Activated T-helper 1 cell treated with anti-CD3 and anti-CD28 coated beads, Interleukin-2, amount 50 U/mL, for 16 hours (primary cell): Measurements from ENCODE around the gene CFAP20DC.
"Not testable (repeated sequence)": the region's sequence is repeated elsewhere in the genome, so short reads cannot be mapped to it uniquely, and the experiment has no call there.

ENCODE experiments used
- DNase-seq, 2 donors: peaks; one replicate each; pipeline ENCODE4 v3.0.0-alpha.2; 2020; ENCODE audit warnings: low read depth in 1 of 2, low spot score in 1 of 2

The CFAP20DC gene

DNA sequence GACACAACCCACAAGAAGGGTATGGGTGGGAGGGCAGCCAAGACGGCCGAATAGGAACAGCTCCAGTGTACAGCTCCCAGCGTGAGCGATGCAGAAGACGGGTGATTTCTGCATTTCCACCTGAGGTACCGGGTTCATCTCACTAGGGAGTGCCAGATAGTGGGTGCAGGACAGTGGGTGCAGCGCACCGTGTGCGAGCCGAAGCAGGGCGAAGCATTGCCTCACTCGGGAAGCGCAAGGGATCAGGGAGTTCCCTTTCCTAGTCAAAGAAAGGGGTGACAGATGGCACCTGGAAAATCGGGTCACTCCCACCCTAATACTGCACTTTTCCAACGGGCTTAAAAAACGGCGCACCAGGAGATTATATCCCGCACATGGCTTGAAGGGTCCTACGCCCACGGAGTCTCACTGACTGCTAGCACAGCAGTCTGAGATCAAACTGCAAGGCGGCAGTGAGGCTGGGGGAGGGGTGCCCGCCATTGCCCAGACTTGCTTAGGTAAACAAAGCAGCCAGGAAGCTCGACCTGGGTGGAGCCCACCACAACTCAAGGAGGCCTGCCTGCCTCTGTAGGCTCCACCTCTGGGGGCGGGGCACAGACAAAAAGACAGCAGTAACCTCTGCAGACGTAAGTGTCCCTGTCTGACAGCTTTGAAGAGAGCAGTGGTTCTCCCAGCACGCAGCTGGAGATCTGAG, 243.1 kb downstream of the CFAP20DC start:
- DNase-seq: not testable (repeated sequence)

DNA sequence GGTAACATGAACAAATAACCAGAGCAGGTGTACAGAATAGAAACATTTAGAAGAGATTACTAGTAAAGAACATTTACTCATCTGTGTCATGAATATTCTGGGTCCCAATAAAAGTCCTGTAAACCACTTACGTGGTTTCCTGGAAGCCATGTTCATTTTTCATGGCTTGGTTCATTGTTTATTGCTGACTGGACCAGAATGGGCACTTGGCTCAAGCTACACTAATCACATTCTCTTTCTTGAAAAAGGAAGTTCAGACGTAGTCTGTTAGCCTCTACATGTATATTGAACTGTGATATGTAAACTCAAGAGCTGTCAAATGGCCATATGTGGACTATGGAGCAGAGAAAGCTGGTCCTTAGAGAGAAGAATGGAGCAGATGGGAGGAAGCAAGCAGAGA, 244.9 kb downstream of the CFAP20DC start:
- DNase-seq: no peak

DNA sequence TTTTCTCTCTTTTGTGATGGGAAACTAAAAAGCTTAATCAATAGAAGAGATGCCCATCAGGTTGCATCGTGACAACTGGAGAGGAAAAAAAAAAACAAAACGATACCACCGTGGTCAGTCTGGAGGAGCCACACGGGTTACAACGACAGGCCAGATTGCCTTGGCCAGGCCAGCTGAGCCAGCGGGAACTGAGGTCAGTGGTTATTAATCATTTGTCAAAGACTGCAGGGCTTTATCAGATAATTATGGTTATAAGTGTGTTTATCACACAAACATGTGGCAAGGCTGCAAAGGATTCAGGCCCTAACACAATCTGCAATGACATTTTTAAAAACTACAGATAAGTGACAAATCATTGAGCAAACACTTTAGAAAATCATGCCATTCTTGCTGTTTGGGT, 248.3 kb downstream of the CFAP20DC start:
- no peak for DNase-seq

GRCh38 chr3:58800940-58801339, 248.9 kb downstream of the CFAP20DC start:
- no peak for DNase-seq

DNA sequence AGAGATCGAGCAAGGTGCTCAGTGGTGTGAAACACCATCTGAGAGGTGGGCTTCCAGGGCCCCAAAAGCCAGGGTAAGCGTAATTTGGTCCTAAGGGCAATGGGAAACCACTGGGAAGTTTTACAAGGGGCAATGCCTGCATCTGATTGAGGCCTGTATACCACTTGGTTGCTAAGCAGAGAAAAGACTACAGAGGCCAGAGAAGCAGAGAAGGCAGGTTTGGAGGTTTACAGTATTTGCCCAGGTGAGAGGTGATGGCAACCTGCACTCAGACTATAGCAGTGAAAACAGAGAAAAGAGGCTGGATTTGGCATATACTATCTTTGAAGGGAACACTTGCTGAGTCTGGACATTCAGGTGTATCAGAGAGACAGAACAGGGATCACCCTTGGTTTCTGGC, 249.8 kb downstream of the CFAP20DC start:
- DNase-seq: no peak

DNA sequence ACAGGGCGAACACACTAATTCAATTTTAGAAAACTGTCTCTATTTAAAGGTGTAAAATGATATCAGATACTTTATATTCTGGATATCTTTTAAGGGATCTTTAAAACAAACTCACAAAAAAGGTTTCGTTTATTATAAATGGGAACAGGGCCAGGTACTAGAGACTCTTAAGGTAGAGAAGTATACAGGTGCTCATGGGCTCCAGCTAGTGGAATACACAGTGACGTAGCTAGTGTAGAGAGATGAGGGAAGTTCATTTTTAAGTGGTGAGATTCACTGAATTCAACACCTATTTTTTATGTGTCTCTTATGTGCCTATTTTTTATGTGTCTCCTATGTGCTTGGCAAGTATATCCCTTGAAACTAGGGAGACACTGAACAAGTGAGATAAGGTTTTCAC, 250.6 kb downstream of the CFAP20DC start:
- DNase-seq: no peak

- no peak for DNase-seq
Observed at GRCh38 chr3:58798312-58798711, 251.5 kb downstream of the CFAP20DC start.

- DNase-seq: no peak
Observed at GRCh38 chr3:58794750-58795149, 255.1 kb downstream of the CFAP20DC start.

- no peak for DNase-seq
Observed at GRCh38 chr3:58793938-58794337, 255.9 kb downstream of the CFAP20DC start.

DNA sequence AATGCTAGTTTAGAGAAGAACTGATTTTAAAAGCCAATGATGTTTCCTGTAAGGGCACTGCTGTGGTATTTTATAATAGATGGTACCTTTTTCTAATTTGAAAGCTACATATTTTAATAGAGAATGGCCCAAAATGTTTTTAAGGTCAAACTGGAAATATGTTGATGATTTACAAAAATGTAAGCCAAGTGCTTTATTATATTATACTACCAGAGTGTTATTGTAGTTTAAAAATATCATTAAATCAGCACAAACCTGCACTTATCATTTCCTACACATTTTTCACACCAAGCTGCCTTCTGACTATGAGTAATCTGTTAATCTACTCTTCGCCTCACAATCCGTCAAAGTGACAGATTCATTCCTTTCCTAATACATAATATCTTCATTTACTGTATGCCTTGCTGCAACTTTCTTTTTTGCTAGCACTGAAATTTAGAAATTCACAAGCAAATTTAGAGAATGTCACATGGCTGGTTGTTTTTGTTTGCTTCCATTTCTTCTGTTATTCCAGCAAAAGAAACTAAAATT, 256.8 kb downstream of the CFAP20DC start:
- no peak for DNase-seq

DNA sequence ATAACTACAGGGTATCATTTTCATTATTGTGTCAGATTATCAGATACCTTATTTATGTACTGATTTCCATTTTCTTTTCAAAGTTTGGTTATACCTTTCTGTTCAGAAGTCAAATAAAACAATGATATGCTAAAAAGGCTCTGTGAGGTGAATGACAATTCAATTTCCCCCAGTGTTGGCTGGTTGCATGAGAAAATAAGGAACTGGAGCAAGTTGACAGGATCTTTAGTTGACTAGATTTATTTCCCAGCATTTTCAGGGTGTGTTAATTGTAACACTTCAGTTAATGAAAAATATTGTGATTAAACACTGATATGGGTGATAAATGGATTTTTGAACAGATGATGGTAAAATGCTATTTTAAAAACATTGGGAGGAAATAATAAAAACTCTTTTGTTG, 260.4 kb downstream of the CFAP20DC start:
- no peak for DNase-seq

GRCh38 chr3:58784888-58785287, 264.9 kb downstream of the CFAP20DC start:
- no peak for DNase-seq

DNA sequence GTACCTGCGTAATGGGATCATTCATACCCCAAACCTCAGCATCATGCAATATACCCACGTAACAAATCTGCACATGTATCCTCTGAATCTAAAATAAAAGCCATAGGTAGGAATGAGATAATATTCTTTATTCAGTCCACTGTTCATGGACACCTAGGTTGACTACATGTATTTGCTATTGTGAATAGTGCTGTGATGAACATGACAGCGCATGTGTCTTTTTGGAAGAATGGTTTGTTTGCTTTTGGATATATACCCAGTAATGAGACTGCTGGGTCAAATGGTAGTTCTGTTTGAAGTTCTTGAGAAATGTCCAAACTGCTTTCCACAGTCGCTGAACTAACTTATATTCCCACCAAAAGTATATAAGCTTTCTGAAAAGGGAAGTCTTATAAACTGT, 265.4 kb downstream of the CFAP20DC start:
- DNase-seq: no peak

DNA sequence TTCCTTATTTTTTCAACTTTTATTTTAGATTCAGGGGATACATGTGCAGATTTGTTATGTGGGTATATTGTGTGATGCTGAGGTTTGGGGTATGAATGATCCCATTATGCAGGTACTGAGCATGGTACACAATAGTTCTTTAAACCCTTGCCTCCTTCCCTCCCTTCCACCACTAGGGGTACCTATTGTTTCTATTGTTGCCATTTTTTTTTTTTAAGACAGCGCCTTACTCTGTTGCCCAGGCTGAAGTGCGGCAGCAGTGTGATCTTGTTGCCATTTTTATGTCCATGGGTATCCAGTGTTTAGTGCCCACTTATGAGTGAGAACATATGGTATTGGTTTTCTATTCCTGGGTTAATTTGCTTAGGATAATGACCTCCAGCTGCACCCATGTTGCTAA, 266.0 kb downstream of the CFAP20DC start:
- no peak for DNase-seq

DNA sequence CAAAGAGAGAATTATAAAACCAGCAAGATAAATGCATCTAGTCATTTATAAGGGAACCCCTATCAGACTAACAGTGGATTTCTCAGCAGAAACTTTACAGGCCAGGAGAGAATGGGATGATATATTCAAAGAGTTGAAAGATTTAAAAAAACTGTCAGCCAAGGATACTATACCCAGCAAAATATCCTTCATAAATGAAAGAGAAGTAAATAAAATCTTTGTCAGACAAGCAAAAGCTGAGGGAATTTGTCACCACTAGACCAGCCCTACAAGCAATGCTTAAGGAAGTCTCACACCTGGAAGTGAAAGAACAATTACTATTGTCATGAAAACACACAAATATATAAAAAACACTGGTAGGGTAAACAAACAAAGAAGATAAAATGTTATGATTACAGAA, 269.9 kb downstream of the CFAP20DC start:
- no peak for DNase-seq

- no peak for DNase-seq
Observed at GRCh38 chr3:58776231-58776630, 273.6 kb downstream of the CFAP20DC start.

DNA sequence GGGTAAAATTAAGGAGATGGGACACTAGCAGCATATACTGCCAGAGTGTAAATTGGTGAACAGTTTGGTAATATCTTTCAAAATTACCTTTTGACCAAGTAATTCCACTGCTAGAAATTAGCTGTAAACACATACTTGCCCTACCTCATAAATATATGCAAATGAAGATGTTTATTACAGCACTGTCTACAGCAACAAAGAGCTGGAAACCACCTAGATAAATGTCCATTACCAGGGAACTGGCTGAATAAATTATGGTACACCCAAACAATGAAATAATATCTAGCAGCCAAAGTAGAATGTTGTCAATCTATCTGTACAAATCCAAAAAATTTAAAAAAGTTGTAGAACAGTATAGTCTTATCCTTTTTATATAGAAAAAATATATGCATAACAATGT, 277.4 kb downstream of the CFAP20DC start:
- DNase-seq: no peak

GRCh38 chr3:58769065-58769464, 280.8 kb downstream of the CFAP20DC start:
- DNase-seq: no peak

DNA sequence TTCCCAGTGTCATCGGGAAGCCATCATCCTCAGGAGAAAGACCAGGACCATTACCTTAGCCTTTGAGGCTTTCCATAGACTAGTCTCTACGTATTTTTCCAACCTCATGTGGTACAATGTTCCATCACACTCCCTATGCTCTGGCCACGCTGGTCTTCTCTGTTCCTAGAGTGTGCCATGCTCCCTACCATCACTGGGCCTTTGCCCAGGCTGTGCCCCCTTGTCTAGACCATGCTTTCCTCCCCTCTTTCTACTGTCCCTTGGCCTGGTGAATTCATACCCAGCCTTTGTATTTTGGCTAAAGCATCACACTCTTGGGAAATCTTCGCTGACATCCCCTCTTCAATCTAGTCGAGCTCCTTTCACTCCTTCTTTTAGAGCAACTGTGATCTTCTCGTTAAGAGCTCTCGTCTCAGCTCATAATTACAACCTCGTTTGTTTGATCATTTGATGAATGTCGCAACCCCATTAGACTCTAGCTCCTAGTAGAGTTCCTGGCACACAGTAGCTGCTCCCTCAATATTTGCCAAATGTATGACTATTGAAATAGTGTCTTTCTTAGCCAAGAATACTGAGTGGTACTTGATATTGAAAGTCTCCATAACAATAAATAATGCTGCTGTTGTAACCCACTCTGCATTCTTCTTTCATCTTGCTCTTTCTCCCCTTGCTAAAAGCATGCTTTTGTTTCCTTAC, 283.1 kb downstream of the CFAP20DC start:
- DNase-seq: no peak

GRCh38 chr3:58755150-58755549, 294.7 kb downstream of the CFAP20DC start:
- DNase-seq: no peak

DNA sequence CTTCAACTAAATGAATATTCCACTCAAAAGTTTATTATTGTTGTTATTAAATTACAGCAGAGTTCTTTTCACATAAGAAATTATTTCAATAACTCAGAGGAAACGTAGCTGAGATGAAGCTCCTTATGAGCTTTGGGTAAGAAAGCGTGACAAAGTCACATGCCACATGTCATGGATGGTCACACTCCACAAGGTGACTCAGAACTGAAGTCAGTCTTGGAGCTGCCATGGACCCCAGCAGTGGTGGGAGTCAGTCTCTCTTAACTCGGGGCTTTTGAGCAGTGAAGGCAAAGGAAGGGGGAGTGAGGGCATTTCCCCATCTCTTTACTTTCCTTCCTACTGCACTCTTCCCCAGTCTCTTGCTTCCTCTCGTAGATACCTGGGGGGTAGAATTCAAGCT, 295.8 kb downstream of the CFAP20DC start:
- DNase-seq: no peak

- DNase-seq: no peak
Observed at GRCh38 chr3:58751882-58752567, 297.8 kb downstream of the CFAP20DC start.
